ENCODE measurements around the gene LMF1.
"Not testable (repeated sequence)": the region's sequence is repeated elsewhere in the genome, so short reads cannot be mapped to it uniquely, and the experiment has no call there.

The LMF1 gene

GRCh38 chr16:860891-861290, 109.9 kb downstream of the LMF1 start:
- no peak for DNase-seq (ENCODE audit: extremely low read depth, low read depth)
- no peak overlapping the region for H3K4me3 ChIP-seq (replicated peaks; ENCODE audit: low read depth, low read length)
- TF ChIP-seq CTCF (IDR thresholded peaks at IDR 0.05; ENCODE audit: low read depth, low read length, missing control alignments) = no peak

- H3K4me3 ChIP-seq (replicated peaks; ENCODE audit: low read depth, low read length); DNase-seq (ENCODE audit: extremely low read depth, low read depth): not testable (repeated sequence)
Measured at GRCh38 chr16:858971-859370, 111.8 kb downstream of the LMF1 start.

GRCh38 chr16:858441-858840, 112.3 kb downstream of the LMF1 start:
- H3K4me3 ChIP-seq (replicated peaks; ENCODE audit: low read depth, low read length) = not testable (repeated sequence)

GRCh38 chr16:856811-857210, 114.0 kb downstream of the LMF1 start:
- no peak for DNase-seq (ENCODE audit: extremely low read depth, low read depth)
- TF ChIP-seq CTCF (IDR thresholded peaks at IDR 0.05; ENCODE audit: low read depth, low read length, missing control alignments) = no peak
- no peak overlapping the region for H3K4me3 ChIP-seq (replicated peaks; ENCODE audit: low read depth, low read length)

More at GRCh38 chr16:858441-858840, 112.3 kb downstream of the LMF1 start:
- not testable (repeated sequence) for DNase-seq (ENCODE audit: extremely low read depth, low read depth)

GRCh38 chr16:856101-856500, 114.7 kb downstream of the LMF1 start:
- TF ChIP-seq CTCF (IDR thresholded peaks at IDR 0.05; ENCODE audit: low read depth, low read length, missing control alignments) = no peak
- DNase-seq (ENCODE audit: extremely low read depth, low read depth) = no peak
- no peak overlapping the region for H3K4me3 ChIP-seq (replicated peaks; ENCODE audit: low read depth, low read length)

GRCh38 chr16:855471-855870, 115.3 kb downstream of the LMF1 start:
- DNase-seq (ENCODE audit: extremely low read depth, low read depth) = no peak
- no peak for TF ChIP-seq CTCF (IDR thresholded peaks at IDR 0.05; ENCODE audit: low read depth, low read length, missing control alignments)
- H3K4me3 ChIP-seq (replicated peaks; ENCODE audit: low read depth, low read length) = no peak overlapping the region

GRCh38 chr16:854808-855410, 115.9 kb downstream of the LMF1 start:
- no peak for TF ChIP-seq CTCF (IDR thresholded peaks at IDR 0.05; ENCODE audit: low read depth, low read length, missing control alignments)
- no peak overlapping the region for H3K4me3 ChIP-seq (replicated peaks; ENCODE audit: low read depth, low read length)
- DNase-seq (ENCODE audit: extremely low read depth, low read depth) = no peak

Data from HFF-Myc (cell line).